ENCODE measurements around the gene SMYD3.

The SMYD3 gene

GRCh38 chr1:245788886-245789285 is 718.2 kb downstream of the SMYD3 start:
- no peak for DNase-seq (ENCODE audit: low read depth)
- TF ChIP-seq CTCF (conservative IDR thresholded peaks at IDR 0.05; ENCODE audit: low read depth, low read length) = no peak

GRCh38 chr1:245788269-245788668 is 718.8 kb downstream of the SMYD3 start:
- peak; percentile 92 for DNase-seq (ENCODE audit: low read depth)
- no peak overlapping the region for H3K4me3 ChIP-seq (ENCODE audit: low read length)
- no peak for TF ChIP-seq CTCF (conservative IDR thresholded peaks at IDR 0.05; ENCODE audit: low read depth, low read length)

More at GRCh38 chr1:245788886-245789285, 718.2 kb downstream of the SMYD3 start:
- no peak overlapping the region for H3K4me3 ChIP-seq (ENCODE audit: low read length)

- H3K4me3 ChIP-seq (ENCODE audit: low read length) = no peak overlapping the region
- TF ChIP-seq CTCF (conservative IDR thresholded peaks at IDR 0.05; ENCODE audit: low read depth, low read length) = no peak
- DNase-seq (ENCODE audit: low read depth) = no peak
Observed at GRCh38 chr1:245786948-245787347, 720.1 kb downstream of the SMYD3 start.

- no peak for TF ChIP-seq CTCF (conservative IDR thresholded peaks at IDR 0.05; ENCODE audit: low read depth, low read length)
- no peak overlapping the region for H3K4me3 ChIP-seq (ENCODE audit: low read length)
- DNase-seq (ENCODE audit: low read depth) = no peak
Observed at GRCh38 chr1:245779797-245780755, 727.0 kb downstream of the SMYD3 start.

GRCh38 chr1:245777752-245778151 is 729.3 kb downstream of the SMYD3 start:
- no peak for TF ChIP-seq CTCF (conservative IDR thresholded peaks at IDR 0.05; ENCODE audit: low read depth, low read length)
- no peak for DNase-seq (ENCODE audit: low read depth)

GRCh38 chr1:245776694-245777332 is 730.3 kb downstream of the SMYD3 start:
- no peak overlapping the region for H3K4me3 ChIP-seq (ENCODE audit: low read length)
- no peak for TF ChIP-seq CTCF (conservative IDR thresholded peaks at IDR 0.05; ENCODE audit: low read depth, low read length)
- DNase-seq (ENCODE audit: low read depth) = no peak

More at GRCh38 chr1:245777752-245778151, 729.3 kb downstream of the SMYD3 start:
- H3K4me3 ChIP-seq (ENCODE audit: low read length) = no peak overlapping the region
